ELR (cell line): Measurements from ENCODE around the gene ITPRIPL2.

Experiments
- DNase-seq: peaks from one replicate; pipeline ENCODE4 v3.0.0-alpha.2; 2015; ENCODE audit warnings: low read depth

The ITPRIPL2 gene

GRCh38 chr16:19119564-19119963 is 5.8 kb downstream of the ITPRIPL2 start:
- DNase-seq, result peak; percentile 71

- DNase-seq, result no peak
Measured at GRCh38 chr16:19123535-19124178, 9.9 kb downstream of the ITPRIPL2 start.

- DNase-seq, result no peak
Measured at GRCh38 chr16:19126300-19126699, 12.5 kb downstream of the ITPRIPL2 start.

- DNase-seq, result no peak
Measured at GRCh38 chr16:19127205-19127604, 13.4 kb downstream of the ITPRIPL2 start.

GRCh38 chr16:19127674-19128131 is 13.9 kb downstream of the ITPRIPL2 start:
- no peak for DNase-seq

GRCh38 chr16:19128454-19129200 is 14.9 kb downstream of the ITPRIPL2 start:
- DNase-seq, result no peak

GRCh38 chr16:19130385-19130784 is 16.6 kb downstream of the ITPRIPL2 start:
- DNase-seq, result no peak

- DNase-seq, result peak; percentile 82
Measured at GRCh38 chr16:19130852-19131824, 17.4 kb downstream of the ITPRIPL2 start.

- no peak for DNase-seq
Measured at GRCh38 chr16:19131825-19132218, 18.1 kb downstream of the ITPRIPL2 start.

GRCh38 chr16:19132255-19132654 is 18.5 kb downstream of the ITPRIPL2 start:
- DNase-seq, result no peak

GRCh38 chr16:19132898-19133297 is 19.1 kb downstream of the ITPRIPL2 start:
- no peak for DNase-seq

GRCh38 chr16:19133600-19133999 is 19.8 kb downstream of the ITPRIPL2 start:
- no peak for DNase-seq

- DNase-seq, result no peak
Measured at GRCh38 chr16:19135201-19135842, 21.6 kb downstream of the ITPRIPL2 start.

- DNase-seq, result peak; percentile 33
Measured at GRCh38 chr16:19135896-19136438, 22.2 kb downstream of the ITPRIPL2 start.

GRCh38 chr16:19136549-19137196 is 22.9 kb downstream of the ITPRIPL2 start:
- peak; percentile 15 for DNase-seq

- DNase-seq, result no peak
Measured at GRCh38 chr16:19137201-19138128, 23.7 kb downstream of the ITPRIPL2 start.

GRCh38 chr16:19138601-19139000 is 24.8 kb downstream of the ITPRIPL2 start:
- peak; percentile 73 for DNase-seq

GRCh38 chr16:19139436-19140091 is 25.8 kb downstream of the ITPRIPL2 start:
- no peak for DNase-seq

GRCh38 chr16:19140396-19140795 is 26.6 kb downstream of the ITPRIPL2 start:
- no peak for DNase-seq
